ENCODE data around the gene TADA3.

The TADA3 gene

GRCh38 chr3:9812870-9813483 lies 20.7 kb upstream of the TADA3 start:
- TF ChIP-seq EZH2 (optimal IDR thresholded peaks at IDR 0.05; ENCODE audit: low read depth, low read length) (no peak), EZH2phosphoT487 (IDR thresholded peaks at IDR 0.05; ENCODE audit: low read length) (no peak)
- TF ChIP-seq, protein P1, sequence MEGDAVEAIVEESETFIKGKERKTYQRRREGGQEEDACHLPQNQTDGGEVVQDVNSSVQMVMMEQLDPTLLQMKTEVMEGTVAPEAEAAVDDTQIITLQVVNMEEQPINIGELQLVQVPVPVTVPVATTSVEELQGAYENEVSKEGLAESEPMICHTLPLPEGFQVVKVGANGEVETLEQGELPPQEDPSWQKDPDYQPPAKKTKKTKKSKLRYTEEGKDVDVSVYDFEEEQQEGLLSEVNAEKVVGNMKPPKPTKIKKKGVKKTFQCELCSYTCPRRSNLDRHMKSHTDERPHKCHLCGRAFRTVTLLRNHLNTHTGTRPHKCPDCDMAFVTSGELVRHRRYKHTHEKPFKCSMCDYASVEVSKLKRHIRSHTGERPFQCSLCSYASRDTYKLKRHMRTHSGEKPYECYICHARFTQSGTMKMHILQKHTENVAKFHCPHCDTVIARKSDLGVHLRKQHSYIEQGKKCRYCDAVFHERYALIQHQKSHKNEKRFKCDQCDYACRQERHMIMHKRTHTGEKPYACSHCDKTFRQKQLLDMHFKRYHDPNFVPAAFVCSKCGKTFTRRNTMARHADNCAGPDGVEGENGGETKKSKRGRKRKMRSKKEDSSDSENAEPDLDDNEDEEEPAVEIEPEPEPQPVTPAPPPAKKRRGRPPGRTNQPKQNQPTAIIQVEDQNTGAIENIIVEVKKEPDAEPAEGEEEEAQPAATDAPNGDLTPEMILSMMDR (IDR thresholded peaks at IDR 0.05; ENCODE audit: low read length) = no peak
- Histone ChIP-seq H3K36me3 (replicated peaks; ENCODE audit: insufficient read depth, low read length) (no peaks in the 10 kb centered on the region), H3K9ac (ENCODE audit: low read length) (no peak overlapping the region), H4K20me1 (ENCODE audit: insufficient read depth, low read length) (no peaks in the 10 kb centered on the region), H3K4me1 (ENCODE audit: low read length) (no peaks in the 10 kb centered on the region), H3F3A (ENCODE audit: insufficient read depth, low read length) (peaks cover 11% of the 10 kb centered on the region; the same call in 1 of the 2 replicates), H3K27ac (ENCODE audit: low read length) (no peak overlapping the region), H3K27me3 (replicated peaks; ENCODE audit: insufficient read depth, low read length) (no peaks in the 10 kb centered on the region), H3K4me3 (ENCODE audit: low read length) (no peak overlapping the region), H3K79me2 (ENCODE audit: low read length) (no peaks in the 10 kb centered on the region), H3K4me2 (ENCODE audit: low read depth, low read length) (no peak overlapping the region), H3K9me2 (replicated peaks; ENCODE audit: insufficient read depth, low read length) (no peaks in the 10 kb centered on the region), H3K9me3 (replicated peaks; ENCODE audit: insufficient read depth, low read length) (no peaks in the 10 kb centered on the region), H2AFZ (ENCODE audit: low read length) (no peak overlapping the region)
- DNase-seq = no peak

GRCh38 chr3:9810846-9811245 lies 18.6 kb upstream of the TADA3 start:
- DNase-seq = no peak
- Histone ChIP-seq H4K20me1 (ENCODE audit: insufficient read depth, low read length) (no peaks in the 10 kb centered on the region), H3K36me3 (replicated peaks; ENCODE audit: insufficient read depth, low read length) (no peaks in the 10 kb centered on the region), H3K4me3 (ENCODE audit: low read length) (no peak overlapping the region), H3K9ac (ENCODE audit: low read length) (no peak overlapping the region), H3K4me1 (ENCODE audit: low read length) (no peaks in the 10 kb centered on the region), H3K9me2 (replicated peaks; ENCODE audit: insufficient read depth, low read length) (no peaks in the 10 kb centered on the region), H2AFZ (ENCODE audit: low read length) (no peak overlapping the region), H3K27ac (ENCODE audit: low read length) (no peak overlapping the region), H3K9me3 (replicated peaks; ENCODE audit: insufficient read depth, low read length) (no peaks in the 10 kb centered on the region), H3K27me3 (replicated peaks; ENCODE audit: insufficient read depth, low read length) (no peaks in the 10 kb centered on the region), H3F3A (ENCODE audit: insufficient read depth, low read length) (peaks cover 11% of the 10 kb centered on the region; the same call in 1 of the 2 replicates), H3K79me2 (ENCODE audit: low read length) (no peaks in the 10 kb centered on the region), H3K4me2 (ENCODE audit: low read depth, low read length) (no peak overlapping the region)
- TF ChIP-seq, protein P1 (IDR thresholded peaks at IDR 0.05; ENCODE audit: low read length) = no peak
- TF ChIP-seq EZH2 (optimal IDR thresholded peaks at IDR 0.05; ENCODE audit: low read depth, low read length) (no peak), EZH2phosphoT487 (IDR thresholded peaks at IDR 0.05; ENCODE audit: low read length) (no peak)

GRCh38 chr3:9810433-9810770 lies 18.1 kb upstream of the TADA3 start:
- H3K9ac ChIP-seq (ENCODE audit: low read length) = peak overlapping the region; percentile 52; the same call in 1 of the 2 replicates
- H2AFZ ChIP-seq (ENCODE audit: low read length) = peak overlapping the region; percentile 66
- H3K9me3 ChIP-seq (replicated peaks; ENCODE audit: insufficient read depth, low read length) = no peaks in the 10 kb centered on the region
- H3K79me2 ChIP-seq (ENCODE audit: low read length) = no peaks in the 10 kb centered on the region
- no peak overlapping the region for H3K27ac ChIP-seq (ENCODE audit: low read length)
- no peaks in the 10 kb centered on the region for H3K27me3 ChIP-seq (replicated peaks; ENCODE audit: insufficient read depth, low read length)
- no peaks in the 10 kb centered on the region for H3K9me2 ChIP-seq (replicated peaks; ENCODE audit: insufficient read depth, low read length)
- peak overlapping the region; percentile 62 for H3K4me2 ChIP-seq (ENCODE audit: low read depth, low read length)
- no peak for TF ChIP-seq EZH2phosphoT487 (IDR thresholded peaks at IDR 0.05; ENCODE audit: low read length)
- H3K4me3 ChIP-seq (ENCODE audit: low read length) = peak overlapping the region; percentile 53
- H3F3A ChIP-seq (ENCODE audit: insufficient read depth, low read length) = peaks cover 11% of the 10 kb centered on the region; the same call in 1 of the 2 replicates
- H4K20me1 ChIP-seq (ENCODE audit: insufficient read depth, low read length) = no peaks in the 10 kb centered on the region
- H3K36me3 ChIP-seq (replicated peaks; ENCODE audit: insufficient read depth, low read length) = no peaks in the 10 kb centered on the region
- no peaks in the 10 kb centered on the region for H3K4me1 ChIP-seq (ENCODE audit: low read length)
- DNase-seq = no peak

All from MM.1S (cell line).